Measurements from ENCODE around the gene SLC39A3. TPM values are rescaled to one million over a fixed set of nuclear protein-coding genes. Genes with fewer than 3 reads are reported as not detected.

The SLC39A3 gene
- 43.0 and 45.5 TPM in 2 replicates for total RNA-seq (2014; rRNA removed; shearing (Covaris generic))

DNA sequence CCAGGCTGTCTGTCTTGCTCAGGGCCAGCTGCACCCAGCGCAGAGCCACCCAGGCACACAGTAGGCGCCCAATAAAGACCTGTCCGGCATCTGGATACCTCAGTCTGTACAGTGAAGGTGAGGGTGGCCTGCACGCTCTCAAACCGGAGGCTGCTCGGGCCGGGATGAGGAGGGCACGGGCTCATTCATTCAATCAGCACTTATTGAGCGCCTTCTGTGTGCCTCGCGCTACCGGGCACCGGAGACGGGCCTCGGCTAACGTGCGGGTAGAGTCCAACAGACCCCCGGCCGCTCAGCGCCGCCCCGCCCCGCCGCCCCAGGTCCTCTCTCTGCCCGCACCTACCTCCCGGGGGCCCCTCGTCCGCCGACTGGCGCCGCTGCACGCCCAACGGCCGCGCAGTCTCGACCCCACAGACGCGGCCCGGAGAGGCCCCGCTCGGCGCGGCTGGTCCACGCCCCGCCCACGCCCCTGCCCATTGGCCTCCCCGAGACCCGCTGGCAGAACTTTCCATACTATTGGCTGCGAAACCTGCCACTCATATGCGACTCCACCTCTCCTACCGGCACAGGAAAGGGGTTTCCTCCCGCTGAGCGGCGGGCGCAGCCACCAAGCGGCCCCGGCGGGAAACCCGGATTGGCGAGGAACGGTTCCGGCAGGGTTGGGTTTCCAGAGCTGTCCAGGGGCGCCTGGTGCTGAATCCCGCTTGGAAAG lies at the start of gene SLC39A3:
TSS of gene SLC39A3 (minus strand) at position 416 of the 712 bp plus-strand sequence. CDS start 2,760 bp downstream, outside the sequence.
- peak; percentile 94 for DNase-seq (ENCODE audit: low spot score)

GRCh38 chr19:2788237-2788636 lies 48.4 kb upstream of the SLC39A3 start:
- no peak for DNase-seq (ENCODE audit: low spot score)

GRCh38 chr19:2787115-2787514 lies 47.3 kb upstream of the SLC39A3 start:
- no peak for DNase-seq (ENCODE audit: low spot score)

DNA sequence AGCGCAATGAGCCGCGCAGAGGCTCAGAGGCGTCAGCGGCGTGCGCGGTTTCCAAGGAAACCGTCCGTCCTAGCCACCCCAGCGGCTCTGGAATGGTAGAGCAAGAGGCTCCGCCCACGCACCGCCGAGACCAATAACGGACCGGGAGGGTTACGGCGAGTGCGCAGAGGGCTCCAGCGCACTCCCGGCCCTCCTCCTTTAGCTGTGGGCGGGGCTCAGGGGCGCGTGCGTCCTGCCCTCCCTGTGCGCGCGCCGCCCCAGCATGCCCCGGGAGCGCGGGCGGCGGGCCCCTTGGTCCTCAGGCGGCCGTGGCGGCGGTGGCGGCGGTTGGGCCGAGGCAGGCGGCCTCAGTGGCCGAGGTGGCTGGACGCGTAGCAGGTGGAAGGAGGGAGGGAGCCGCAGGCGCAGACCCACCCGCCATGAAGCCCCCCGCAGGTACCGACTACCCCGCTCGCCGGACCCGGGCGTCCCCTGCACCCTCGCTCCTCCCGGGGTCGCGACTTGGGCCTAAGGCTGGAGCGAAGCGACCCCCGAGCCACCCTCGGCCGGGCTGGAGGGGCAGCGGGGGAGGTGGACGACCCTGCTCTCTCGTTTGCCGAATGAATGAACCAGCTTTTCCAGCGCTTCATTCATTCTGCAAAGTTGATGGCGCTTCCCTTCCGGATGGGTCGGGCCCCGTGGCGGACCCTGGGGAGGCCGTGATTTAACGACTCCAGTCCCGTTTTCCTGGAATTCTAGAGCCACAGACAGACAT lies 45.6 kb upstream of the SLC39A3 start, which contains the start of gene THOP1:
TSS of gene THOP1 (plus strand) at position 260 of the 754 bp plus-strand sequence. CDS start at position 420, 160 bp downstream.
- peak; percentile 97 for DNase-seq (ENCODE audit: low spot score)

DNA sequence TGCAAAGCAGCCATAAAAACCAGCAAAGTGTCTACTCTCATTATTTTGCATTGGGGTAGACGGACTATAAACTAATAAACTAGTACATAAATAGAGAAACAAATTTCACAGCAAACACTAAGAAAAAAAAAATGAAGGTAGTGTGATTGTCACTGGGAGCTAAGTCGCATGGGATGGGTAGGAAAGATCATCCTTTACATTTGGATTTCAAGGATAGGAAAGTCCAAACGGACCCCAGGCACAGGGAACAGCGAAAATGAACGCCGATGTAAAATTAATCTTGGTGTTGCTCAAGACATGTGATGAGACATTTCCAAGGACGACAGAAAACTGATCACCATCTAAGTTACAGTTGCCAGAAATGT lies 43.9 kb upstream of the SLC39A3 start:
- no peak for DNase-seq (ENCODE audit: low spot score)

DNA sequence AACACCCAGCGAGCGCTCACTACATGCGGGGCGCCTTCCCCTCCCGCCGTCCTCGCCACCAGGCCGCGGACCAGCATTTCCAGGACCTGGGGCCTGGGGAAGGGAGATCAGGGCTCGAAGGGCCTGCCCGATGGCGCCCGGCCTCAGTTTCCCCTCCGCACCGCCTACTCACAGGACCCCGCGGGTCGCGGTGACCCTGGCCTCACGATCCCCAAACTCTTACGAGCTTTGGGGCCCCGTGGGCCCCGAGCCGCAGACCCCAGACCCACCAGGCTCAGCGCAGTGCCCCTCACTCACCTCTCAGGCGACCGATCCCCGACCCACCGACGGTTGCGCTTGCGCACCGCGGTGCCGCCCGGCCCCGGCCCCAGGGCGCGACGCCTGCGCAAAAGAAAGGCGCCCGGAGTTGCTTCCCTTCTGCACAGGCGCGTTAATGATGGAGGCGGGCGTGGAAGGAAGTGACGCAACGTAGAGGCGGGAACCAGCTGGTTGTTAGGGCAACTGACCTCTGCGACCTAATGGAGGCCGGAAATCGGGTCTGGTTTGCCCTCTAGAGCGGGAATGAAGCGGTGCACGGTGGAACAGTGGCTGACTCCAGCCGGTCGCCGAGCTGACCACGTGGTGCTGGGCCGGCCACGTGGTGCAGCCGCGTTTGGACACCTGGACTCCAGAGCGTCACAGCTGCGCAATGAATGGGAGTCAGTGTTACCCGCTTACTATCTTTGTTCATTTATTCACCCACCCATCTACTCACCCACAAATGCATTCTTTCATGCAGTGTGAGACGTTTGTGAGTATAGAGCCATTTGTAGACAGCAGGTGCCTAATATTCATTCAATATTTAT lies 43.3 kb upstream of the SLC39A3 start, which contains the start of gene SGTA:
TSS of gene SGTA (minus strand) at position 338 of the 845 bp plus-strand sequence. CDS start 14,205 bp downstream, outside the sequence.
- peak; percentile 97 for DNase-seq (ENCODE audit: low spot score)

DNA sequence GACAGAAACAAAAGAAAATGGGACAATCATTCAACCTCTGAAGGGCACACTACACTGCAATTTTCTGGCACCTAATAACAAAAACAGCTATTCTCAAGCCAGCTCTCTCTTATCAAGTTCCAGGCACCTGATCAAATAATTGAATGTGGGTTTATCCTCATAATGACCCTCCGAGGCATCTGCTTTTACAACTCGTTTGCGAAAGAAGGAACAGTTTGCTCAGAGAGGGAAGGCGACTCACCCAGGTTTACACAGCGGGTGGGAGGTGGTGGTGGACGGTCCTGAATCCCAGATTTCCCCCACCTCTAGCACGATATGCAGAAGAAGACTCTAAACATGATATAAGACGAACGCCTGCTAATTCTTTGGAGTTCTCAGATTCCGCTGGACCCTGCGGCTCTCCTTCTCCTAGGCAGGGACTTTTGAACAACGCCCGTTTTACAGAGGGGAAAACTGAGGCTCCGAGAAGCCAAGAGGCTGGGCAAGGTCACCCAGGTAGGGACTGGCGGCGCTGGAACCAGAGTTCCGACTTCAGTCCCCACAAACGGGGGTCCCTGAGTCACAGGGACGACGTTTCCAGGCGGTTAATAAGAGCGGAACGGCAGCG lies 42.6 kb upstream of the SLC39A3 start:
- DNase-seq (ENCODE audit: low spot score): peak; percentile 12

- no peak for DNase-seq (ENCODE audit: low spot score)
These were observed 40.5 kb upstream of the SLC39A3 start for GRCh38 chr19:2780284-2780683.

- DNase-seq (ENCODE audit: low spot score): no peak
These were observed 39.4 kb upstream of the SLC39A3 start for GRCh38 chr19:2779121-2779740.

- no peak for DNase-seq (ENCODE audit: low spot score)
These were observed 38.3 kb upstream of the SLC39A3 start for GRCh38 chr19:2777952-2778683.

DNA sequence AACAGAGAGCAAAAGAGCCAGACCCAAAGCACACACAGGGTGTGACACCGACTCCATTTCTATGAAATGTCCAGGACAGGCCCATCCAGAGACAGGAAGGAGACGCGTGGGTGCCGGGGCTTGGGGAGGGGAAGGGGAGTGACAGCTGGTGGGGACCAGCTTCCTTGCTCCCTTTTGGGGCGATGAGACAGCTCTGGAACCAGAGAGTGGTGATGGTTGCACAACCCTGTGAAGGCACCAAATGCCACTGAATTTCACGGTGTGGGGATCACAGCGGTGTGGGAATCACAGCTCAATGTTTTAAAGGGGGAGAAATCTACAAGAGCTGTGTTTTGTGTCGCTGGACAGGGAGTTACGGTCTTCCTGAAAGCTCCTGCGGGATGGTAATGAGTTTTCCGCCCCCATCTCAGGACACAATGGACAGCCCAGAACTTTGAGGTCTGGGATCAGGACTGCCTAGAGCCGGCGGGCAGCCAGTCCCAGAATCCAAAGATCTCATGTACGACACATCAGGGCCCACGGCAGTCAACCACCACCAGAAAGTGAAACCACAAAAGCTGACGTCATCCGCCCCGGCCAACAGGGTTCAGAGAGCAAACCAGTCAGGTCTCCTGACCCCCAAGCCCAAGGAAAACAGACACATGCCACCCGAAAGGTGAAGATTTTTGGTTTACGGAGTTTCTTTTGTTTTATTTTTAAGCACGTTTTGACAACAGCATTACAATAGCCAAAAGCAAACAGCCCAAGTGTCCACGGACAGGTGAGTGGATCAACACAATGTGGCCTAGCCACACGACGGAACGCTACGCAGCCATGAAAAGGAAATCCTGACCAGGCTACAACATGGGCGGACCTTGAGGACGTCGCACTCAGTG lies 36.0 kb upstream of the SLC39A3 start:
- DNase-seq (ENCODE audit: low spot score): no peak

DNA sequence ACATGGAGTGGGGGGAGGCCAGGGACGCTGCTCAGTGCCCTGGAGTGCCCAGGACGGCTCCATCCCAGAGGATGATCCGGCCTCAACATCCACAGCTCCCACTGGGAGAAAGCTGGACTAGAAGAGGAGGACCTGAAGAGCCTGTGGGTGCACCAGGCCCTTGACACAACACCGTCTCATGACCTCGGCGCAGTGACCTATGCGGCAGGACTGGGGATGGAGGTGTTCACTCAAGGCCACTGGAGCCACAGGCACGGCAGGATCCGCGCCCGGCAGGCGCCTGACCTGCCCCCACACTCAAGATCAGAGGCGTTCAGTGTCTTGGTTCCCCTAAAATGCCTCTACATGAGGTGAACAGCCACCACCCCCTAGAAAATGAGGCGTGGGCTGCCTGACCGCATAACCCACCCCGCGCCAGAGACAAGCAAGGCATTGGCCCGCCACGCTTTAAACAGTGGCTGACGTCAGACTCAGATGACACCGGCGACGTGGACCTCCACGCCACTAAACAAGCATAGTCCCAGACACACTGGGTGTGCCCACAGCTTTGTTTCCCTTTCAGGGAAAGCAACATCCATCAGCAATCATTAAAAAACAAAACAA lies 35.2 kb upstream of the SLC39A3 start:
- DNase-seq (ENCODE audit: low spot score): no peak

- no peak for DNase-seq (ENCODE audit: low spot score)
These were observed 34.4 kb upstream of the SLC39A3 start for GRCh38 chr19:2774083-2774679.

- no peak for DNase-seq (ENCODE audit: low spot score)
These were observed 32.2 kb upstream of the SLC39A3 start for GRCh38 chr19:2771786-2772674.

DNA sequence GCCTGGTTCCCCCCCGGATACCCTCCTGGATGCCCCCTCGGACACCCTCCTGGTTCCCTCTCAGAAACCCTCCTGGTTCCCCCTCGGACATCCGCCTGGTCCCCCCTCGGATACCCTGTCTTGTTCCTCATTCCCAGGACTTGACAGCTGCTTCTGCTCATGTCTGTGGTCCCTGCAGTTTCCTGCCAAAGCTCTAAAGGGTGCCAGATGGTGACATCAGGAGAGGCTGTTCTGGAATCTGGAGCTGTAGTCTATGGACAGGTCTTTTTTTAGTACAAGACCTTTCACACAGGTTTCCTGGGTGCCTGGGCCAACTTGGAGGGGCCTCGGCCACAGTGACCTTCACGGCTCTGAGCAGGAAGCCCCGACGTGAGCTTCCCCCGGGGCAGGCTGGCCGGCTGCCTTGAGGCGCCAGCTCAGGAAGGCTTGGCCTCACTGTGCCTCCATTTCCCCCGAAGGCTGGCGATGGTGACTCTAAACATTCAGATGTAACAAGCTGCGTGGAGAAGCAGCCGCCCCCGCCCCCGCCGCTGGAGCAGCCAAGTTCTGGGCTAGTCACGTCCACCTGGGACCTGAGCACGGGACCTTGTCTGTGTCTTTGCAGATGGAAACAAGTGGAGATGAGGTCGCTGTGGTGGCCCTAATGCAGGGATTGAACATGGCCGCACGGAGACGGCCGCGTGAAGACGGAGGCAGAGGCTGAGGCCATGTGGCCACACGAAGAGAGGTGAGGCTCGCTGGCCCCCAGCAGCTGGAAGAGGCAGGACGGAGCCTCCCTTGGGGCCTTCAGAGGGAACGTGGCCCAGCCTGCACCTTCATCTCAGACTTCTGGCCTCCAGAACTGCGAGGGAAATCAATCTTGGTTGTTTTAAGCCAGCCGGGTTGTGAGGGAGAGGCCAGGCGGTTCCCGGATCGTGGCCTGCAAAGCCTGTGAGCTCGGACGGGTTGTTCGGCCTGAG lies 30.5 kb upstream of the SLC39A3 start:
- DNase-seq (ENCODE audit: low spot score): no peak

DNA sequence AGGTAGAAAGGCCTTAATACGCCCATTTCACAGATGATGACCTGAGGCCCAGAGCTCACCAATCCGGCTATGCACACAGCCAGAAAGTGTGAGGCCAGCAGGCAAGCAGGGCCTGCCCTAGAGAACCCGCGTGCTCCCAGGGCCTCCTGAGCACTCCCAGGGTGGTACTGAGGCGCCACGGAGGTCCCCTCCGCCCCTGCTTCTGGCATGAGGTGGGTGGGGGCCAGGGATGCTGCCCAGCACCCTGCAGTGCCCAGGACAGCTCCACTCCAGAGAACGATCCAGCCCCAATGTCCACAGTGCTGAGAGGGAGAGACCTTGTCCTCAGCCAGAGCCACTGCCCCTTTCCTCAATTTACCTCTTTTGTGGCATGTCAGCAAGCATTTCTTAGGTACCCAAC lies 29.4 kb upstream of the SLC39A3 start:
- DNase-seq (ENCODE audit: low spot score): no peak

All from HT-29 (cell line).